Spleen (tissue), 7 donors: Measurements from ENCODE around the gene RIOK1.
"Not testable (repeated sequence)": the region's sequence is repeated elsewhere in the genome, so short reads cannot be mapped to it uniquely, and the experiment has no call there.

Source experiments
- CTCF ChIP-seq, 11 experiments: fragments of 200-600 bp in 7 of 11; fragments of 450-650 bp in 4 of 11; sonication (generic) in 4 of 11; IDR thresholded peaks in 8 of 11; conservative IDR thresholded peaks in 3 of 11; 1 replicate in 7 of 11; 2 replicates in 4 of 11; pipeline versions ENCODE4 v1.4.0 to v1.8.0; 2016 to 2021; ENCODE audit warnings: antibody characterized with exemption in 11 of 11, inconsistent platforms in 4 of 11, mild to moderate bottlenecking in 1 of 11
- POLR2A ChIP-seq, 3 donors: fragments of 450-650 bp; IDR thresholded peaks; one replicate each; pipeline ENCODE4 v1.5.1; 2017; ENCODE audit warnings: antibody characterized with exemption in 3 of 3, mild to moderate bottlenecking in 1 of 3
- donor health status: DM: no; HTN: no; CAD: no; lungs with moderate emphysema.
- donor health status: DM: no; HTN: no; CAD: no.
- donor health status: DM: no; HTN: no; CAD: no.

GRCh38 chr6:7351916-7352315 lies 37.7 kb upstream of the RIOK1 start:
- TF ChIP-seq POLR2A (IDR thresholded peaks at IDR 0.05); CTCF (IDR thresholded peaks at IDR 0.05 in 8 of 11, conservative IDR thresholded peaks at IDR 0.05 in 3 of 11): not testable (repeated sequence)
